ENCODE results near the gene PTPRN2.

PTPRN2 gene

DNA sequence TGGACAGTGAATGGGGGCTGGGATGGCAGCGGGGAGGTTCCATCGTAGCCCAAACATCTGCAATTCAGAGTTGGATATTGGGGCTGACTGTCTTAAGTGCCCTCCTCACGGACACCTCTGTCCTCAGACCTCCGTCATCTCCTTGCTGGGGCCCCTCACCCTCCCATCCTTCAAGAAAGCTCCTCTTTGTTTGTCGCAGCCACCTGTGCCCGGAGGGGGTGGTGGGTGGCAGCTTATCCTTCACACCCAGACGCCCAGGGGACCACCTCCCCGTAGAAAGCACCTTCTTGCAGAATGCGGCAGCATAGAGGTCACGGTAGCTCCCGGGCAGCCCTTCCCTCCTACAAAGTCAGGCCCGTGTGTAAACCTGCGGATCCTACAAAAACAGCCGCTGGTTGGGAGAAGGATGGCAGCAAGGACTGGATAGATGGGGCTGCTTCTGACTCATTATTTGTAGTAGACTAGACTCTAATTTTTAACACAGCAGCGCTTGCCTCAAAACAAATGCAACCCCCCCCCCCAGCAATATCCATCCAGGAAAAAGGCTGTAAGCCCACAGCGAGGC lies 1.3 kb upstream of the PTPRN2 start:
- no peak overlapping the region for H3K27ac ChIP-seq
- H3K36me3 ChIP-seq (ENCODE audit: control insufficient read depth, insufficient read depth, low read length) = no peaks in the 10 kb centered on the region
- H3K79me2 ChIP-seq = no peaks in the 10 kb centered on the region
- H3K4me1 ChIP-seq = no peaks in the 10 kb centered on the region
- no peaks in the 10 kb centered on the region for H3K9me3 ChIP-seq (ENCODE audit: control insufficient read depth, low read length)
- H3K27me3 ChIP-seq (ENCODE audit: control insufficient read depth, insufficient read depth, low read length) = no peaks in the 10 kb centered on the region
- H3K4me2 ChIP-seq (ENCODE audit: low read length) = no peak overlapping the region
- no peak overlapping the region for H3K4me3 ChIP-seq (ENCODE audit: low read depth, low read length)
- H3K9ac ChIP-seq = no peak overlapping the region
- H2AFZ ChIP-seq = peak overlapping the region; percentile 100
- TF ChIP-seq, protein P1, sequence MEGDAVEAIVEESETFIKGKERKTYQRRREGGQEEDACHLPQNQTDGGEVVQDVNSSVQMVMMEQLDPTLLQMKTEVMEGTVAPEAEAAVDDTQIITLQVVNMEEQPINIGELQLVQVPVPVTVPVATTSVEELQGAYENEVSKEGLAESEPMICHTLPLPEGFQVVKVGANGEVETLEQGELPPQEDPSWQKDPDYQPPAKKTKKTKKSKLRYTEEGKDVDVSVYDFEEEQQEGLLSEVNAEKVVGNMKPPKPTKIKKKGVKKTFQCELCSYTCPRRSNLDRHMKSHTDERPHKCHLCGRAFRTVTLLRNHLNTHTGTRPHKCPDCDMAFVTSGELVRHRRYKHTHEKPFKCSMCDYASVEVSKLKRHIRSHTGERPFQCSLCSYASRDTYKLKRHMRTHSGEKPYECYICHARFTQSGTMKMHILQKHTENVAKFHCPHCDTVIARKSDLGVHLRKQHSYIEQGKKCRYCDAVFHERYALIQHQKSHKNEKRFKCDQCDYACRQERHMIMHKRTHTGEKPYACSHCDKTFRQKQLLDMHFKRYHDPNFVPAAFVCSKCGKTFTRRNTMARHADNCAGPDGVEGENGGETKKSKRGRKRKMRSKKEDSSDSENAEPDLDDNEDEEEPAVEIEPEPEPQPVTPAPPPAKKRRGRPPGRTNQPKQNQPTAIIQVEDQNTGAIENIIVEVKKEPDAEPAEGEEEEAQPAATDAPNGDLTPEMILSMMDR (IDR thresholded peaks at IDR 0.05) = no peak

DNA sequence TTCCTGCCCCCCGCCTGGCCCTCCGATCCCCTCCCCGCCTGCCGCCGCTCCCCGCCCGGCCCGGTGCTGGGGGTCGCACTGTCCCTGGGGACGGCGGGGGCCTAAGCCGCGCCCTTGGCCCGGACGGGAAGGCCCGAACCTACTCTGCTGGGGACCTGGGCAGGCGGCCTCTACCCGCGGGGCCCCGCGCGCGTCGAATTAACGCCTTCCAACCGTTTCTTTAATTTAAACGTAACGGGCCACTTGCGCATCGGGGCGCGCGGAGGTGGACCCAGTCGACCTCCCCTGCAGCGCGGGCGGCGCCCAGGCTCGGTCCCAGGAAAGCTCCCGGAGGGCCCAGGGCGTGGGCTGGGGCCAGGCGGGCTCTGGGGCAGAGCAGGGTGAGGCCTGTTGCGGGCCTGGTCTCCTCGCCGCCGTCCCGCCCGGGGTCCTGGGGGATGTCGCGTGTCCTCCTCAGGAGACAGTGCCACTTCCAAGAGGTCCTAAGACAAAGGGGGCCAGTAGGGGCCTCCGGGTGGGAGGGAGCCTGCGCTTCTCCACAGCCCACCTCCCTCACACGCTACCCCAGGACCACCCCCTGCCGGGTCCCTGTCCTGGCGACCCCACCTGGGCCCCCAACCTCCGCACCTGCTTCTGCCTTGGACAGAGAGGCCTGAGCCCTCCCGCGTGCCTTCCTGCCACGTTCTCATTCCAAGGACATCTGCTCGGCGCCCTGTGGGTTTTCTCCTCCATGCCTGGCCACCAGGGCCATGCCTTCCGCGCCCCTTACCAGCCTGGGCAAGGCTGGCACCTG lies 658 bp upstream of the PTPRN2 start:
- Histone ChIP-seq H2AFZ (peak overlapping the region; percentile 100), H3K4me3 (ENCODE audit: low read depth, low read length) (peak overlapping the region; percentile 11), H3K79me2 (no peaks in the 10 kb centered on the region), H3K9me3 (ENCODE audit: control insufficient read depth, low read length) (no peaks in the 10 kb centered on the region), H3K4me1 (no peaks in the 10 kb centered on the region), H3K4me2 (ENCODE audit: low read length) (peak overlapping the region; percentile 58), H3K36me3 (ENCODE audit: control insufficient read depth, insufficient read depth, low read length) (no peaks in the 10 kb centered on the region), H3K27ac (no peak overlapping the region), H3K9ac (no peak overlapping the region), H3K27me3 (ENCODE audit: control insufficient read depth, insufficient read depth, low read length) (no peaks in the 10 kb centered on the region)
- TF ChIP-seq, protein P1 (IDR thresholded peaks at IDR 0.05) = no peak

DNA sequence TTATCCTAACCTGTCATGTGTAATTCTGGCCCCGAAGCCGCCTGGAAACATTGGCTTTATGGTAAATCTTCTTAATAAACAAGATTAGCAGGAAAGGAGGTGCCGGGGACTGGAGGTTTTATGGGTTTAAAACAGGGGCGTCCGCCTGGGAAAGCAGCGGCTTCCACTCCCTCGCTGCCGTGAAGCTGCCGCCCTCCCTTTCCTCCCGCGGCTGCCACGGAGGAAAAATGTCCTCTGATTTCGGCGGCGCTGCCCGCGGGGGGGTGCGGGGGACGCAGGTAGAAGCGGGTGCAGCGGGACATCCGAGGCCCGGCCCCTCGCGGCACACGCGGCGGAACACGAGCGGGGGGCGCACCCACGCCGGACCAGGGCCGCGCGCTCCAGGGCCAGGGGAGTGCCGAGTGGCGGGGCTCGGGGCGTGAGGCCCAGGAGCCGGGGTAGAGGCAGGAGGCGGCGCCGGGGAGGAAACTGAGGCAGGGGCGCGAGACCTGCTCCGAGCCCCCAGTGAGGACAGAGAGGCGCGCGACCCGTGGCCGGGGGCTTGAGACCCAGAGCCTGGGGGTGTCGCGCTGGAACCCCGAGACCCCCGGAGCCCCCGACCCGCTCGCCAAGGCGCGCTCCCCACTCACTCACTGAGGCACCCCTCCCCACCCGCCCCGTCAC lies 993 bp downstream of the PTPRN2 start:
- Histone ChIP-seq H3K4me2 (ENCODE audit: low read length) (peak overlapping the region; percentile 55), H3K27ac (peak overlapping the region; percentile 12), H3K36me3 (ENCODE audit: control insufficient read depth, insufficient read depth, low read length) (no peaks in the 10 kb centered on the region), H3K4me1 (no peaks in the 10 kb centered on the region), H3K27me3 (ENCODE audit: control insufficient read depth, insufficient read depth, low read length) (no peaks in the 10 kb centered on the region), H3K79me2 (no peaks in the 10 kb centered on the region), H3K4me3 (ENCODE audit: low read depth, low read length) (no peak overlapping the region), H3K9ac (no peak overlapping the region), H2AFZ (peak overlapping the region; percentile 78), H3K9me3 (ENCODE audit: control insufficient read depth, low read length) (no peaks in the 10 kb centered on the region)
- TF ChIP-seq, protein P1 (IDR thresholded peaks at IDR 0.05) = no peak

DNA sequence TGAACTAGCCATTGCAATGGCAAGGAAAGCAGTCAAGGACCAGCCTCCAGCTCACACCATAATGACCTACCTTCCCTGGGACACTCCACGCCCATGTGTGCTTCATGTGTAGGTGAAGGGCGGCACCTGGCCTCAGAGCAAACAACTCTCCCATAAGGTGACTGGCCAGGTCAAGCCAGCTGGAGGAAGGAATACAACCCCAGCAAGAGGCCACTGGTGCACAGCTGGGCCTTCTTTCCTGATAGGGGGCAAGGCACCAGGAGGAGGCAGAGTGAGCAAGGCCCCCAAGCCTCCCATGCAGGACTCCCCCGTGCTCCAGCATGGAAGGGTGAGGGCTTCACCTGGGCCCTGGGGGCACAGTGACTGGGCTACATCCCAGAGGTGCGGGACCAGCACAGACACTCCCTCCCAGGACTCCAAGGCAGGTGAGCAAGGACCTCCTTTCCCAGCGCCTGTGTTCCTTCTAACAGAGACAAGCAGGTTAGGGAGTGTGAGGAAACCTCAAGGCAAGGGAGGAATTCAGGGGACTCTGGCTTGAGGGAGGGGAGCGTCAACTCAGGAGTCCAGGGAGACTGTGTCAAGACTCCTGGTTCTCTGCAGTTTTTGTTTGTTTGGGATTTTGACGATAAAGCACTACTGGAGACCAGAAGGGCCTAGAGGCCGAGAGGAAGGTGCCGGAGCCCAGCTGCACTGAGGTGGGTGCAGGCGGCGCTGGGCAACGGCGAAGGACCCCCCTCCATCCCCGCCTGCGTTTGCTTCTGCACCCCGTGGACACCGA lies 1.7 kb downstream of the PTPRN2 start:
- Histone ChIP-seq H3K9me3 (ENCODE audit: control insufficient read depth, low read length) (no peaks in the 10 kb centered on the region), H3K79me2 (no peaks in the 10 kb centered on the region), H3K4me1 (no peaks in the 10 kb centered on the region), H2AFZ (peak overlapping the region; percentile 78), H3K36me3 (ENCODE audit: control insufficient read depth, insufficient read depth, low read length) (no peaks in the 10 kb centered on the region), H3K4me3 (ENCODE audit: low read depth, low read length) (no peak overlapping the region), H3K4me2 (ENCODE audit: low read length) (peak overlapping the region; percentile 55), H3K27me3 (ENCODE audit: control insufficient read depth, insufficient read depth, low read length) (no peaks in the 10 kb centered on the region), H3K9ac (no peak overlapping the region), H3K27ac (peak overlapping the region; percentile 12)
- TF ChIP-seq, protein P1 (IDR thresholded peaks at IDR 0.05) = no peak

All from parathyroid adenoma (tissue), 2 donors.